ENCODE results near the gene GAS1.

- peak in 1 of 2 donors; percentile 28 for TF ChIP-seq EP300 (IDR thresholded peaks at IDR 0.05)
- peak in 1 of 5 experiments; percentile 21 for TF ChIP-seq CTCF (IDR thresholded peaks at IDR 0.05)
Observed at GRCh38 chr9:86945728-86946200, 1.5 kb downstream of the GAS1 start.

All from tibial nerve (tissue), 4 donors.